Testis (tissue), 2 donors: Measurements from ENCODE around the gene ADAM12.

ENCODE experiments used
- CTCF ChIP-seq, 3 experiments: fragments of 450-650 bp in 2 of 3; fragments of 200-600 bp in 1 of 3; sonication (generic) in 1 of 3; IDR thresholded peaks; one replicate each; pipeline ENCODE4 v1.5.1; 2016 to 2019; ENCODE audit warnings: antibody characterized with exemption in 3 of 3, mild to moderate bottlenecking in 2 of 3, moderate library complexity in 1 of 3
- POLR2A ChIP-seq: fragments of 450-650 bp; IDR thresholded peaks from one replicate; pipeline ENCODE4 v1.6.1; 2017; ENCODE audit warnings: antibody characterized with exemption, mild to moderate bottlenecking, moderate library complexity

GRCh38 chr10:126256864-126257263, 131.4 kb downstream of the ADAM12 start:
- no peak for TF ChIP-seq POLR2A
- TF ChIP-seq CTCF (IDR thresholded peaks at IDR 0.05): no peak
